ENCODE measurements around the gene FTCD.
"Not testable (repeated sequence)": the region's sequence is repeated elsewhere in the genome, so short reads cannot be mapped to it uniquely, and the experiment has no call there.

Gene FTCD

DNA sequence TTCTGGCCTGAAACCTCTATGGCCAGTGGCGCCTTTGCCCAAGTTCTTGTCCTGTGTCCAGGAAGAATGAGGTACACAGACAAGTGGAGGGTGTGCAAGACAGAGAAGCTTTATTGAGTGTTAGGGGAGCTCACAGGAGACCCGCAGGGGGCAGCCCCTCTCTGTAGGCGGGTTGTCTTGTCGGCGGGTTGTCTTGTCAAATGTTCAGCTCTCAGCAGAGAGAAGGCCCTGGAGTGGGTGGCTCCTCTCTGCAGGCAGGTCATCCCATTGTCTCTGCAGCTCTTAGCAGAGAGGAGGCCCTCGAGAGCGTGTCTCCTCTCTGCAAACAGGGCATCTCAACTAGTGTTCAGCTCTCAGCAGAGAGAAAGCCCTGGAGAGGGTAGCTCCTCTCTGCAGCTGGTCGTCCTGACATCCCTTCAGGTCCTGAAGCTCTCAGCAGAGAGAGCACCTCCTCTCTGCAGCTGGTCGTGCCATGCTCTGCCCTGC is 46.5 kb downstream of the FTCD start:
- no peak for DNase-seq

DNA sequence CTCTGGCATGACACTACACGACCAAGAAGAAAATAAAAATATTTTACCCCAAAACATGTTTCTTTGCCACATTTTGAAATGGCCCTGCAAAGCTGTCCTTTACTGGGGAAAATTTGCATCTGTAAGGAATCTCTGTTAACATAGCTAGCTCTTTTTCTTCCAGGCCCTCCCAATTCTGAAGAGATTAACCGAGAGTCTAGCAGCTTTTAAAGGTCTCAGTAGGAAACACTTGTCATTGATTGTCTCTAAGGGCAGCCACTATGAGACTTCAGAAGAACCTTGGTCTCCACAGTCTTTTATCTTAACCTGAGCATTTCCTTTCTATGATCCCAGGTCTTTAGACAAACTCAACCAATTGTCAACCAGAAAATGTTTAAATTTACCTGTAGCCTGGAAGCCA is 48.0 kb downstream of the FTCD start:
- not testable (repeated sequence) for DNase-seq

DNA sequence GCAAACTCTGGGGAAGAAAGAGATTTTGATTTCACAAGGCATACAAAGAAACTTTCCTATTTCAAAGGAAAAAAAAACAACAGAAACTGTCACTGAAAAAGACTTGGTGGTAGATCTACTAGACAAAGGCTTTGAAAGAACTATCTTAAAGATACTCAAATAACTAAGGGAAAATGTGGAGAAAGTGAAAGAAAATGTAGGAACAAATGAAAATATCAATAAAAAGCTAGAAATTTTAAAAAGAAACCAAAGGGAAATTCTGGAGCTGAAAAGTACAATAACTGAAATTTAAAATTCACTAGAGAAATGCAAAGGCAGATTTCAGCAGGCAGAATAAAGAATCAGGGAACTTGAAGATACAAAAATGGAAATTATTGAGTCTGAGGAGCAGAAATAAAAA is 51.3 kb downstream of the FTCD start:
- no peak for DNase-seq

DNA sequence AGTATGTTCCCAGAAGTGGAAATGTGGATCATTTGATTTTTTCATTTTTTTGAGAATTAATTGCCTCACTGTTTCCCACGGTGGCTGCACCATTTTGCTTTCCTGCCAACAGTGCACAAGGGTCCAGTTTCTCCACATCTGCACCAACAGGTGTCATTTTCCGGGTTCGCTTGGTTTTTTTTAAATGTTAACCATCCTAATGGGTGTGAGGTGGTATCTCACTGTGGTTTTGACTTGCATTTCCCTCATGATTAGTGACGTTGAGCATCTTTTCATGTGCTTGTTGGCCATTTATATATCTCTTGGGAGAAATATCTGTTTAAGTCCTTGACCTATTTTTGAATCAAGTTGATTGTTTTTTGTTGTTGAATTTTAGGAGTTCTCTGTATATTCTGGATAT is 54.5 kb downstream of the FTCD start:
- DNase-seq = no peak

DNA sequence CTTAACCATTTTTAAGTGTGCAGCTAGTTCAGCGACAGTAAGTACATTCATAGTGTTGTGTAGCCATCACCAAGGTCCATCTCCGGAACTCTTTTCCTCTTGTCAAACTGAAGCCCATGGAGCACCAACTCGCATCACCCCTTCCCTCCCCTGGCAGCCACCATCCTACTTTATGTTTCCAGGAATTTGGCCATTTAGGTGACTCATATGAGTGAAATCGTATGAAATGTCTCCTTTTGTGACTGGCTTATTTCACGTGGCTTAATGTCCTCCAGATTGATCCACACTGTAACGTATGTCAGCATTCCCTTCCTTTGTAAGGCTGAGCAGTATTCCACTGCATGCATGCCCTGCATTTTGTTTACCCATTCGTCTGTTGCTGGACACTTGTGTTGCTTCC is 55.0 kb downstream of the FTCD start:
- DNase-seq = no peak

DNA sequence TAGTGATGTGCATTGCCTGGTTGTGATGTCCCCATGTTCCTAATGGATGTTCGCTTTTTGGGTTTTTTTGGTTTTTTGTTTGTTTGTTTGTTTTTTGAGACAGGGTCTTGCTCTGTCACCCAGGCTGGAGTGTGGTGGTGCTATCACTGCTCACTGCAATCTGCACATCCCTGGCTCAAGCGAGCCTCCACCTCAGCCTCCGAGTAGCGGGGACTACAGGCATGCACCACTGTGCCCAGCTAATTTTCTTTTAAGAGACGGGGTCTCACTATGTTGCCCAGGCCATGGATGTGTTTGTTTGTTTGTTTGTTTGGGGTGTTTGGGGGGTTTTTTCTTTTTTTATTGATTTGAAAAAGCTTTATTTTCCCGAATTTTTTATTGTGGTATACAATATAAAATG is 55.4 kb downstream of the FTCD start:
- DNase-seq = no peak

DNA sequence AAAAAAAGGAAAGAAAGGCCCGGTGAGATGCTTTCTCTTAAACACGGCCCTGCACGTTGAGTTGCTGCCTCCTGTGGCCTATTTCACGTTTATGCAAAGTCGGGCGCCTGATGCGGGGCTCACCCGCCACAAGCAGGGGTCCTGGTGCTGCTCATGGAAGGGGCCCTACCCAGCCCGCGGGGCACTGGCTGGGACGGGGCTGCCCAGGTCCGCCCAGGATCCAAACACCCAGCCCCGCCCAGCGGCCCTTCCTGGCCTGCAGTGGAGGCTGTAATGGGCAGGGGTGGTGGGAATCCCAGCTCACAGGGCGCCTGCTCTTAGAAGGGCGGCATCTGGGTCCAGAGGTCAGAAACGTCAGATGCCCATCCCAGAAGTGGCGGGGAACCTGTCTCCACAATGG is 55.9 kb downstream of the FTCD start:
- no peak for DNase-seq

DNA sequence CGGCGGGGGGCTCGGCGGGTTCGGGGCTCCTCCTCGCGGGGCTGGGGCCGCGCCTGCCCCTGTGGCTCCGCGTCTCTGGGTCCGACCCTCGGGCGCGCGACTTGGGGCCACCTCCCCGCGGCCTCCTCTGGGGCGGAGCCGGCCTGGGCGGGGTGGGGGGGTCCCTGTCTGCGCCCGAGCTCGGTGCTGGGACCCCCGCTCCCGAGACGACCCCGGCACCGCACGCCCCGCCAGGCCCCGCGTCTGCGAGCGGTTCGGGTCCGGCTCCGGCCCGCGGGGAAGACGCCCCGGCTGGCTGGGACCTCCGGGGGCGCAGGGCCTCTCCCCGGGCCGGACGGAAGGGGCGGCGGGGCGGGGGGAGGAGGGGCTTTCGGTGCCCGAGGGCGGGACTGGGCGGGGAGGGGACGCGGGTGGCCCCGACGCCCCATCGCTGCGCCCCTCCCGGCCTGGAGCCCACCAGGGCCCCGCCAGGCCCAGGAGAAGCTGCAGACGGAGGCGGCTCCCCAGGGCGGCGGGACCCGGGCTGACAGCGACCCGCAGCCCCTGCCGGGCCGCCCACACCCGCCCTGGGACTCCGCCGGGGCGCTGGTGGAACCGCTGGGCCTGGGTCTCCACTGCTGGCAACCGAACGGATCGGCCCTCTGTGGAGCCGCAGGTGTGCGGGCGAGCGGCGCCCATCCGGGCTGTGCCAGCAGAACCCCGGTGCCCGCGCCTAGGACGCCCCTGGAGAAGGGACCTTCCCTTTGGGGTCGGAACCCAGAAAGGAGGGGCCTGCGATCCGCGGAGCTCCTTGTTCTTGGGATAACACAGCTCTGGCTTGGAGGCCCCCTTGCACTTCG is 56.9 kb downstream of the FTCD start:
- DNase-seq = no peak

DNA sequence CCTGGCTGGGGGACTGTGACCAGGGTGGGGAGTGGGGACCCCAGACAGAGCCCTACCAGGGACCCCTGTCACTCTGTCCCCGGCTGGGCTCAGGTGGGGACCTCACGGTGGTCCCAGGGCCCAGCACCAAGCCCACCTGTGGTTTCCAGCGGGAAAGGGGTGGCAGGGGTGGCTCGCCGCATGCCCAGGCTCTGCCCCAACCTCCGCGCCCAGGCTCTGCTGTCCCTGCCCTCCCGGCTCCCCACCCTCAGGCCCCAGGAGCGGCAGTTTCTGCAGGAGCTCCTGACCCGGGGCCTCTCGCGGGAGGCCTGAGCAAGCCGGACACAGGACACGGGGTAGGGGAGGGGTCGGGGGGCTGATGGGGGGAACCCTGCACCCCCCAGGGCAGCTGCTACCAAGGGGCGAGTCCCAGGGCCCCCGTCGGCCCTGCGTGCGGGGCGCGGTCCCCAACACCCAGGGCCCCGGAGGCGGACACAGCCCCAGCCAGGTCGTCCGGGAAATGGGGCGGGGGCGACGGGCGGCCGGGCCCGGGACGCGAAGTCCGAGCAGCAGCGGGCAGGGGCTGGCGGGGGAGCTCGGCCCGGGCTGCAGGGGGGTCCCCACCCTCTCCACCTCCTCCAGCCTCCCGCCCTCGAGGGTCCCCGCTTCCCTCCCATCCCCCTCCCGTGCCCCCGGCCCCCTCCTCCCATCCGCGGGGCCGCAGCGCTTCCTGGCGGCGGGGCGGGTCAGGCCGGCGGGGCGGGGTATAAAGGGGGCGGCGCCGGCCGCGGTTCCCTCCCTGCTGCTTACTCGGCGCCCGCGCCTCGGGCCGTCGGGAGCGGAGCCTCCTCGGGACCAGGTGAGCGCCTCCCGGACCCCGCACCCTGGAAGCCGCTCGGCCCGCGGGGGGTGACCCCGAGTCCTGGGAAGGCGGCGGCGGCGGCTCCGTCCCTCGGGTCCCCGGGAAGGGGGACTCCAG is 57.8 kb downstream of the FTCD start, which contains the start of gene COL6A2:
TSS of gene COL6A2 (plus strand) at position 777 of the 958 bp plus-strand sequence.
- DNase-seq = peak; percentile 28

DNA sequence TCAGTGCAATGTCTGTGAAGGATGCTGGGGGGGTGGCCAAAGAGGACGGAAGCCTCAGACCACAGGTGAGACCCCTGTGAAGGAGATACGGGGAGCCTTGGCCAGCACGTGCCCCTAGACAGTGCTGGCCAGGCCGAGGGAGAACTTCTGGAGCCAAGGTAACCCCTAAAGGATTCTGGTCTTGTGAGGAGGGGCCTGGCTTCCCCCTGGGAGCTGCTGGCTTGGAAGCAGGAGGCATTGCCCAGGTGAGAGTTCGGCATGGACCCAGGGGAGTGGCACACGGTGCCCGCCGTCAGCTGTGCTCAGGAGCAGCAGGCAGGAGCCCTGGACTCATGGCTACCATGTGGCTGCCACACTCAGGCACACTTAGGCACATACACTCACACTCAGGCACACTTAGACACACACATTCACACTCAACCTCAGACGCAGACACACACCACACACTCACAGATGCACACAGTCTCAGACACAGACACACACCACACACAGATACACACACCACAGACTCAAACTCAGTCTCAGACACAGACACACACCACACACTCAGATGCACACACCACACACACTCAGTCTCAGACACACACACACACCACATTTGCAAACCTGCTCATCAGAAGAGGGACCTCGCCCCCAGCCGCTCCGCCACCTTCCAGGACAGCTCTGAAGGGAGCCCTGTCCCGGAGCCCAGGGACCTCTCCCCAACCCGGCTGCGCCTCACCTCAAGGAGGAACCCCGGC is 58.6 kb downstream of the FTCD start:
- DNase-seq = no peak

DNA sequence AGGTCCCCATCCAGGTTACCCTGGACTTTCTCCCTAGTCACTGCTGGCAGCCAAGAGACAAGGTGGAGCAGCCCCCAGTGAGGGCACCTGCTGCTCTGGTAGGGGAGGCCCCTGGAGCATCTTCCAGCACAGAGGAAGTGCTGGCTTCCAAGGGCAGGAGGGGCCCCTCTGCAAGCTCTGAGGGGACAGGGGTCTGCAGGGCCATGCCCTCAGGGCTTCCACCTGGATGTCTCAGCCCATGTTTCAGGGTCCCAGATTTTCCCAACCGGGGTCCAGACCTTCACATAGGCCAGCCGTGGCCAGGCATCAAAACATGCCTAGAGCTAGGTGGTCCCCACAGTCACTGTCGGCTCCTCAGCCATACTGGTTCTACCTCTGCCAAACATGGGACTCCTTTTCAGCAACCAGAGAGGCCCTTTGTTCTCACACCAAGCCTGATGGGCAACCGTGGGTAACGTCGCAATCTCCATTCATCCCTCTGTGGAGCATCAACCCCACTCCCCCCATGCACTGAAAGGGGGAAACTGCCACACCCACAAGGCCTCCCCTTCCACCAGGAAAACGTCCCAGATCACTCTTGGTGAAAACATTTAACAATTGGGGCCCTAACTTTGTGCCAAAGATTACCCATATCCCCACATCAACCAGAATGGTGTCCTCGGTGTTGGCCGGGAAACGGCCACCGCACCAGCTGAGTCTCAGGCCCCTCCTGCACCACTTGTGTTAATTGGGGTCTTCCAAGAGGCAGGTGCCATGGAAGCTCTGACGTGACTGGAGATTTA is 59.4 kb downstream of the FTCD start:
- DNase-seq = no peak

DNA sequence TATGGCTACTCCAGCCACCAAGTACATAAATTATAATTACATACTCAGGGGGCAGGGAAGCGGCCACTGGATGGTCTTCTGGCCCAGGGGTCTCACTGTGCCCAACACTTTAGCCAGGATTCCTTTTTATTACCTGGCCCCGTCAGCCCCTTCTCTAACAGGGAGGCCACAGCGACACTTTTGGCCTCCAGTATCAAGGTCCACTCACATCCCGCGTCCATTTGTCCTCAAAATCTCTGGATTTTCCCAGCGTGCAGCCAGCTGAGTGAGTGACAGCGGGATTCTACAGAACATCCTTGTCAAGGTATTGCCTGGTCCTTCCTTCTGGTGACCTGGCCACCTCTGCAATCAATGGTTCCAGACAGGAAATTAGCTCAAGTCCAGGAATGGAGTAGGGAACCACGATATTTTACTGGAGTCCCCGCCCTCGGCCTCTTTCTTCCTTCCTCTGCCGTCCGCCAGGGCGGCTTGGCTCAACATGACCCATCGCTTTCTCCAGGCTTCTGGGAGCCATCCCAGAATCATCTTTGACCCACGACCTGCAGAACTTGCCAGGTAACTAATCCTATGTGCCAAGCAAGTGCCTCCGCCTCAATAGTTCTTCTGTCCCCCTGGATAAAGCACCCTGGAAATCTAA is 60.2 kb downstream of the FTCD start:
- DNase-seq = no peak

DNA sequence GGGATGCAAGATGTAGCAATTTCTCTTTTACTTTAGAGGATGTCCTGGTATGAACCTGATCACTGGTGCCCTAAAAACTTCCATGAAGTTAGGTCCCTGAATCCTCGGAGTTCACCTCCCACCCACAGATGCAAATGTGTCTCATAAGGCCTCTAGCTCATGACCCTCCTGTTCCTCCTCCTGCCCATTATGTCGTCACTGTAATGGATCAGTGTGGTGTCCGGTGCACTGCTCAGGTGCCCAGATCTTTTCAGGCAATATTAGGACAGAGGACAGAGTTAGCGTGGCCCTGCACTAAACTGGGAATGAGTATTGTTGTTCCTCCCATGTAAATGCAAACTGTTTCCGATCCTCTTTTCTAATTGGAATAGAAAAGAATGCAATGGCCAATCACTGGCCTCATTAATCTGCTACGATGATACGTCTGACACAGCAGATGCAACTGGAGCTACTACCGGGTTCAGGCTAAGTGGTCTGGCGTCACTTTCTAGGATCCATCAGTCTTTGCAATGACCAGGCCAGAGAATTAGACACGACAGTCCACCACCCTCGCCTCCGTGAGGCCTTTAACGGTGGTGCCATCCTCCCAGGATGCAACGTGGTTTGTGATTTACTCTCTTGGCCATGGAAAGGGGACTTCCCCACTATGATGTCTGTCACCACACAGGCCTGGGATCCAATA is 60.8 kb downstream of the FTCD start:
- no peak for DNase-seq

DNA sequence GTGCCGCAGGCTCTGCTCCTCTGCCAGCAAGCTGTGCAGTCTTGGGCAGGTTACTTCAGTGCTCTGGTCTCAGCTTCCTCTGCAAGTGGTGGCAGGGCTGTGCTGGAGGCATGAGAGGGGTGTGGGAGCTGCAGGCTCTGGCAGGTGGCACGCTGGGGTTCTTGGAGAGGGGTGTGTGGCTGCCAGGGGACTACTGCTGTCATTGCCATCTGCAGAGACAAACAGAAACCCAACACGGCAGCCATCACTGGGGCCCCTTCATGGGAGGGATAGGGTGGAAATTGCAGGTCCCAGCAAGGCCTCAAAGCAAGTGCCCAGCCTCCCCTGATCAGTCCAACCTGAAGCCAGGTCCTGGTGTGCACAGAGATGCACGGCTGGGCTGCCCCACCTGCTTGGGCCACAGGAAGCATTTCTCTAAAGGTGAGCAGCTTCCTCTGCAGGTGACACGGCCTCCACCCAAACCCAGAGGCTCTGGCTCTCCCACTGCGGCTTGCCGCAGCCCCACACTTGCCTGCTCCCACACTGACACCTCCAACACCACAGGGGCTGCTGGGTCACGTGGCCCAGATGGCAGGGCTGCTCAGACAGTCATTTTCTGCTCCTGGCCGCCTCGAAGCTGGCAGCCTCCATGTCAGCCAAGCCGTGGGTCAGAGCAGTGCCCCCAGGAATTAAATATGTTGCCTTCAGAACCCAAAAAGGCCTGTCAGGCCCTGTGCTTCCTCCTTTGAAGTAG is 61.5 kb downstream of the FTCD start:
- DNase-seq = no peak

DNA sequence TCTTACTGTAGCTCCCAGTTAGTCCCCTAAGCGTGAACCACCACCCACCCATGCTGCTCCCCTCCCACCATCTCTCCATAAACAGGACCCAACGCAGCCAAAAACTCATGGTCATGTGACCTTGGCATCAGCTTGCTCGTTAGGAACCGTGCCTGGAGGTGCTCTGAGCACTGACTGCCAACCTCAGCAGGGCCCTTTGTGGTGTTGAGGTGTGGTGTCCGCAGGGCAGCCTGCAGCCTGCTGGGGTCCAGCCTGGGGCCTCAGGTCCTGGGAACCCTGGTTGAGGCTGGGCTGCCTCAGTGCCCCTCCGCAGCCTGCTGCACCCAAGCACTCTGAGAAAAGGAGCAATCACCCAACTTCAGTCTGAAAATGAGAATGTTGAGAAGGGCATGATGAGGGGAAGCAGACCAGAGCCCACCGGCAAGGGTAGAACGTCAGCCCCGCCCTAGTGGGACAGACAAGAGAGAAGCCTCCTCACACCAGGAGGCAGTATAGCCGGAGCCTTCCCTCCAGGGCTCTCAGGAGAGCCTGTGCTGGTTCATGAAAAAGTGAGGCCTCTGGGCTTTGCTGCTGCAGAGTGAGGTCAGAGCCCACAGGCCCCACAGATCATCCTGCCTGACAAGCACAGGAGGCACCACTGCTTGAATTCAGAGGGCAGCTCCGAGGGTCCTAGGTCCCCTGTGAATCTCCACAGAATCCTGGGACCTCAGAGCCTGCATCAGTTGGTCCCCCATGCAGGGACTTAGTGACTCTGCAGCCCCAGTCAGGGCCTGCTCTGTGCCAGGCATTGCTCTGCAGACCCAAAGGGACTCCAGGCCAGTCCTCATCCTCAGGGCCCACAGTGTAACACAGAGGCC is 62.3 kb downstream of the FTCD start:
- no peak for DNase-seq

DNA sequence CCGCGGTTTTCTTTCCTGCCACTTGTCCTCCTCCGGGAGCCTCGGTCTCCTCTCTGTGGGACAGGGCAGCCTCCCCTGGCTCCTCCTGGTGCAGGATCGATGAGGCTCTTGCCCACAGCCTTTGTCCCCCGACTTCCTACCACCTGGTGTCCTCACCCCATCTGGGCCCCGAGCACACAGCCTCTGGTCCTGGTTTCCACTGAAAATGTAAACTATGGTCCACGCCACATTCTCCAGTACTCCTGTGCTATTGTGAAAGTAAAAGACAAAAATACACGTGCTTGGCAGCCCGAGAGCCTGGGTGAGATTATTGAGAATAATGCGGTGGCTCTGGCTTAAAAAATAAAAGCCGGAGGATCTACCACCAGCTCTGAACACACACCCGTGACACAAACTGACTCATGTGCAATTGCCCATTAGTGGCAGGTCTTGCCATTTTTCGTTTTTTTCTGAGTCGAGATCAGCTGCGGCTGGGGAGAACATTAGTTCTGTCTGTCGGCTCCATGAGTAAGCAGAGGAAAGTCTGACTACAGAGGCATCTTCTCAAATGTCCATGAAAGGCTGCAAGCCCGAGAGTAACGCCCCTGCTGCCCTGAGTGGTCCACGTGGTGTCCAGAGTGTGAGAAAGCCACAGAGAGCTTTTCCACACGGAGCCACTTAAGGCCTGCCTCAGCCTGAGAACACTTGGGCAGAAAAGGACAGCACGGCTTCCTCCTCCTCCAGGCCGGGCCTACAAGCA is 63.2 kb downstream of the FTCD start:
- DNase-seq = no peak

DNA sequence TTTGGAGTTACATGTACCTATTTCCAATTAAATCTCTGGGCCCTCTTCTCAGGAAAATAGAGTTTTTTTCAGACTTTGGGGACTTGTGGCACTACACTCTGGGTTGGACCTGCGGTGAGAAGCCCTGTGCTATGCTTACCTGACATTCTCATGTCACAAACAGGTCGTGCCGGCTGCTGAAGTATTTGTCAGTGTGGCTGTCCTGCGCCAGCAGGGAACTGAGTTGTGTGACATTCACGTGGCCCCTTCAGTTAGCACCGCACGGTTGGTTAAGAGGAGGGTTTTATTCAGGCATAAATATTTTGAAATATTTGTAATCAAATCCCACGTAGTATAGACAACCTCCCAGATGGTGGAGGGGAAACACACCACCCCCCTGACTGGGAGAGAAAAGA is 63.8 kb downstream of the FTCD start:
- no peak for DNase-seq

DNA sequence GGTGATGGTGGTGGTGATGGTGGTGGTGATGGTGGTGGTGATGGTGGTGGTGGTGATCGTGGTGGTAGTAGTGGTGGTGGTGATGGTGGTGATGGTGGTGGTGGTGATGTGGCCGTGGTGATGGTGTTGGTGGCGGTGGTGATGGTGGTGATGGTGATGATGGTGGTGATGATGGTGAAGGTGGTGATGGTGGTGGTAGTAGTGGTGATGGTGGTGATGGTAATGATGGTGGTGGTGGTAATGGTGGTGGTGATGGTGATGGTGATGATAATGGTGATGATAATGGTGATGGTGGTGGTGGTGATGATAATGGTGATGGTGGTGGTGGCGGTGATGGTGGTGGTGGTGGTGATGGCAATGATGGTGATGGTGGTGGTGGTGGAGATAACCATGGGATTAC is 64.3 kb downstream of the FTCD start:
- DNase-seq = no peak

DNA sequence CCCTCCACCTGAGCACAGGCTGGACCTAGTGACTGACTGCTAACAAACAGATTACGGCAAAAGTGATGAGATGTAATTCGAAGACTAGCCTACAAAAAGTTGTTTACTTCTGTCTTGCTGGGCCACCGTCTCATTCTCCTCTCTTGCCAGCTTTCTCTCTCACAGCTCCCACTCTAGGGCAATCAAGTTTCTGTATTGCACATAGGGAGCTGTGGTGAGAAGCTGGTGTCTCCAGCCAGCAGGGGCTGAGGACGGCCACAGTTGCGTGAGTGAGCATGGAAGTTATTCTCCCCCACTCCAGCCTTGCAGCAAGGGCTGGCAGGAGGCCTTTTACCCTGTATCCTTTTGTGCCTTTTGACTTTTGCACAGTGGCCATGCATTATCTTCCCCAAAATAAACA is 66.1 kb downstream of the FTCD start:
- DNase-seq = no peak

Data from suppressor macrophage treated with lipopolysaccharide for 4 hours (primary cell).